ENCODE results near the gene LBHD2. TPM values are rescaled to one million over a fixed set of nuclear protein-coding genes. Genes with fewer than 3 reads are reported as not detected.

The LBHD2 gene
- total RNA-seq, 3 donors from 2014 or later = not detected

- H3K4me3 ChIP-seq = peak within 1 kb of the TSS; percentile 74
- TF ChIP-seq CTCF (IDR thresholded peaks at IDR 0.05) = no peak
- intact Hi-C loops (cut with DNase I, micrococcal nuclease) = no loop called here
- H3K9me3 ChIP-seq = no peaks in the 10 kb centered on the region
- ATAC-seq (peak; percentile 93), DNase-seq (peak; percentile 87 to 94 (median 90))
- H3K4me1 ChIP-seq (ENCODE audit: low read depth) = peaks cover 19% of the 10 kb centered on the region
- no peaks in the 10 kb centered on the region for H3K36me3 ChIP-seq (ENCODE audit: low read depth)
Observed at GRCh38 chr14:103057372-103058163, 26.4 kb upstream of the LBHD2 start, which contains the start of gene CDC42BPB. Gene CDC42BPB, minus strand, starts transcription at chr14:103057549. Its CDS starts 376 bp downstream, at chr14:103057173.

DNA sequence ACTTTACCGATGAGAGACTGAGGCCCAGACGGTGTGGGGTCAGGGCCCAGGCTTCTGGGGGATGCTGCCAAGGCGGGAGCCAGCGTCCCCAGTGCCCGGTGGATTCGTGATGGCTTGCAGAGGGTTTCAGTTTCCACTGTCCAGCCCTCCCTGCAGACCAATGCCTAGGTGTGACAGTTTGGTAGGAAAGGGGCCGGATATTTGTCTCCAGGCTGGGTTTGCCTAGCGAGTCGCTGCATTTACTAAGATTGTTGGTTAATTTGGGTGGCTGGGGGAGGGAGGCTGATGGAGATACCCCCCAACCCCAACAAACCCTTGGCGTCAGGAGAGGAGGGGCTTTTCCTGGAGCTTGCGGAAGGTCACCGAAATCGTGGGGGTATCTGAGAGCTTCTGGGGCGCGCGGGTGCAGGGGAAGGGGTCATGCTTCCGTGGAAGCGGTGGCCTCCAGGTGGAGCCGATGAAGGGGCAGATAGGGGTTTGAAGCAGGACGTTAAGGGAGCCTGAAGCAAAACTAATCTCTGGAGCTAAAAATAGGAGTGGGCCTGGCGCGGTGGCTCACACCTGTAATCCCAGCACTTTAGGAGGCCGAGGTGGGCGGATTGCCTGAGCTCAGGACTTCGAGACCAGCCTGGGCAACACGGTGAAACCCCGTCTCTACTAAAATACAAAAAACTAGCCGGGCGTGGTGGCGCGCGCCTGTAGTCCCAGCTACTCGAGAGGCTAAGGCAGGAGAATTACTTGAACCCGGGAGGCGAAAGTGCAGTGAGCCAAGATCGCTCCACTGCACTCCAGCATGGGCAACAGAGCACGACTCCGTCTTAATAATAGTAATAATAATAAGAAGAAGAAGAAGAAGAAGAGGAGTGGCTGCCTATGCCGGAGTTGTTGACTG is 25.6 kb upstream of the LBHD2 start:
- peak; percentile 6 for ATAC-seq
- H3K4me1 ChIP-seq (ENCODE audit: low read depth) = peaks cover 19% of the 10 kb centered on the region
- TF ChIP-seq CTCF (IDR thresholded peaks at IDR 0.05) = no peak
- intact Hi-C loops (cut with DNase I, micrococcal nuclease) = no loop called here
- DNase-seq = no peak
- H3K9me3 ChIP-seq = no peaks in the 10 kb centered on the region
- H3K36me3 ChIP-seq (ENCODE audit: low read depth) = no peaks in the 10 kb centered on the region
- H3K4me3 ChIP-seq = peak overlapping the region; percentile 44

- Histone ChIP-seq H3K4me1 (ENCODE audit: low read depth) (peaks cover 17% of the 10 kb centered on the region), H3K4me3 (no peak overlapping the region), H3K36me3 (ENCODE audit: low read depth) (no peaks in the 10 kb centered on the region), H3K9me3 (no peaks in the 10 kb centered on the region)
- no peak for TF ChIP-seq CTCF (IDR thresholded peaks at IDR 0.05)
- intact Hi-C loops (cut with DNase I, micrococcal nuclease) = no loop called here
- no peak for ATAC-seq
- DNase-seq = no peak
Observed at GRCh38 chr14:103059556-103059955, 24.5 kb upstream of the LBHD2 start.

DNA sequence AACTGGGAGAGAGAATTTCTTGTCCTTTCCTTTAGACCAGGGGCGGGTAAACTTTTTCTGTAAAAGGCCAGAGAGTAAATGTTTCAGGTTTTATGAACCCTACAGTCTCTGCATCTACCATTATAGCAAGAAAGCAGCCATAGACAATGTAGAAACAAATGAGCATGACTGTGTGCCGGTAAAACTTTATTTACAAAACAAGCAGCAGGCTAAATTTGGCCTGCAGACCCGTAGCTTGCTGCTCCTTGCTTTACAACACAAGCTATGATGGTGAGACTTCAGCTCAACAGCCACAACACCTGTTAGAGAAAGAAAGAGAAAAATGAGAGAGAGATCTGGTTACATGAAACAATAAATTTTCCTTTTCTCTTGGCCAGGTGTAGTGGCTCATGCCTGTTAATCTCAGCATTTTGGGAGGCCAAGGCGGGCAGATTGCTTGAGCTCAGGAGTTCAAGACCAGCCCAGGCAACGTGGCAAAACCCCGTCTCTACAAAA is 22.5 kb upstream of the LBHD2 start:
- intact Hi-C loops (cut with DNase I, micrococcal nuclease) = no loop called here
- H3K4me1 ChIP-seq (ENCODE audit: low read depth) = peaks cover 8% of the 10 kb centered on the region
- TF ChIP-seq CTCF (IDR thresholded peaks at IDR 0.05) = no peak
- H3K4me3 ChIP-seq = no peak overlapping the region
- H3K36me3 ChIP-seq (ENCODE audit: low read depth) = no peaks in the 10 kb centered on the region
- ATAC-seq (no peak), DNase-seq (no peak)
- no peaks in the 10 kb centered on the region for H3K9me3 ChIP-seq

DNA sequence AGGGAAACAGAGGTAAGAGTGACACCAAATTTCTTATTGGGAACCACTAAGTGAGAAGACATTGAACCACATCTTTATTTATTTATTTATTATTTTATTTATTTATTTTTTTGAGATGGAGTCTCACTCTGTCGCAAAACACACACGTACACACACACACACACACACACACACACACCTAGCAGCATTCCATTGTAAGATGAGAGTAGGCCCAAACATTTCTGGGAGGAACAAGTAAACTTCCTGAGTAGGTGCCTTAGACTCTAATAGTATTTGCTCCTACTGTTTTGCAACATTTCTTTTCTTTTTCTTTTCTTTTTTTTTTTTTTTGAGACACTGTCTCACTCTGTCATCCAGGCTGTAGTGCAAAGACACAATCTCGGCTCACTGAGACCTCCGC is 19.6 kb upstream of the LBHD2 start:
- DNase-seq (no peak), ATAC-seq (no peak)
- H3K9me3 ChIP-seq = no peaks in the 10 kb centered on the region
- H3K4me1 ChIP-seq (ENCODE audit: low read depth) = peaks cover 18% of the 10 kb centered on the region
- H3K4me3 ChIP-seq = no peak overlapping the region
- TF ChIP-seq CTCF (IDR thresholded peaks at IDR 0.05) = no peak
- intact Hi-C loops (cut with DNase I, micrococcal nuclease) = no loop called here
- H3K36me3 ChIP-seq (ENCODE audit: low read depth) = no peaks in the 10 kb centered on the region
